ENCODE results near the gene ZNF428.

DNA sequence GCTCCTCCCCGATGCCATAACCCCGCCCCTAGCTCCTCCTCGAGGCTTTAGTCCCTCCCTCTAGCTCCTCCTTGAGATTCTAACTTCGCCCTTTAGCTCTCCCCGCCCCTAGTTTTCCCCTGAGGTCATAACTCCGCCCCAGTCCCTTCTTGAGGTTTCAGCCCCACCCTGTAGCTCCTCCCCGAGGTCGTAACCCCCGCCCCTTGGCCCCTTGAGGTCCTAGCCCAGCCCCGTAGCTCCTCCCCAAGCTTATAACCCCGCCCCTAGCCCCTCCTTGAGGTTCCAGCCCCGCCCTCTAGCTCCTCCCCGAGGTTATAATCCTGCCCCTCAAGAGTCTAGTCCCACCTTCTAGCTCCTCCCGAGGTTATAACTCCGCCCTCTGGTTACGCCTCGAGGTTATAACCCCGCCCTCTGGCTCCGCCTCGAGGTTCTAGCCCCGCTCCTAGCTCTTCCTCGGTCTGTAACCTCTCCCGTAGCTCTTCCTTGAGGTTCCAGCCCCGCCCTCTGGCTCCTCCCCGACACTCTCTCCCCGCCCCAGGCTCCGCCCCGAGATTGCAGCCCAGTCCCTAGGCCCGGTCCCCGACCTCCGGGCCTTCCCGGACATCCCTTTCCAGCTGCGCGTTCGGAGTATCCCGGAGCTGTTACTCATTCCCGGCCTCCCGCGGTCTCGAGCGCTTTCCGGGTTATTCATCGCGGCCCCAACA, 49.1 kb upstream of the ZNF428 start:
- TF ChIP-seq, protein P1, sequence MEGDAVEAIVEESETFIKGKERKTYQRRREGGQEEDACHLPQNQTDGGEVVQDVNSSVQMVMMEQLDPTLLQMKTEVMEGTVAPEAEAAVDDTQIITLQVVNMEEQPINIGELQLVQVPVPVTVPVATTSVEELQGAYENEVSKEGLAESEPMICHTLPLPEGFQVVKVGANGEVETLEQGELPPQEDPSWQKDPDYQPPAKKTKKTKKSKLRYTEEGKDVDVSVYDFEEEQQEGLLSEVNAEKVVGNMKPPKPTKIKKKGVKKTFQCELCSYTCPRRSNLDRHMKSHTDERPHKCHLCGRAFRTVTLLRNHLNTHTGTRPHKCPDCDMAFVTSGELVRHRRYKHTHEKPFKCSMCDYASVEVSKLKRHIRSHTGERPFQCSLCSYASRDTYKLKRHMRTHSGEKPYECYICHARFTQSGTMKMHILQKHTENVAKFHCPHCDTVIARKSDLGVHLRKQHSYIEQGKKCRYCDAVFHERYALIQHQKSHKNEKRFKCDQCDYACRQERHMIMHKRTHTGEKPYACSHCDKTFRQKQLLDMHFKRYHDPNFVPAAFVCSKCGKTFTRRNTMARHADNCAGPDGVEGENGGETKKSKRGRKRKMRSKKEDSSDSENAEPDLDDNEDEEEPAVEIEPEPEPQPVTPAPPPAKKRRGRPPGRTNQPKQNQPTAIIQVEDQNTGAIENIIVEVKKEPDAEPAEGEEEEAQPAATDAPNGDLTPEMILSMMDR (conservative IDR thresholded peaks at IDR 0.05 in 1 of 2, IDR thresholded peaks at IDR 0.05 in 1 of 2; ENCODE audit: low read depth in 1 of 2, low read length in 2 of 2) = no peak
- no peak for TF ChIP-seq EZH2 (IDR thresholded peaks at IDR 0.05; ENCODE audit: low read length, missing control alignments)
